GM19372 (cell line): Measurements from ENCODE around the gene UBE2E3.
A peak's percentile ranks its signal among the peaks of the same experiment; 100 is the strongest.

ENCODE experiments used
- ATAC-seq: cut with Tn5 transposase; IDR thresholded peaks from one replicate; pipeline ENCODE4 v1.9.1; 2021; ENCODE audit warnings: mild to moderate bottlenecking, low read depth, moderate library complexity; ENCODE audit not compliant: unreplicated experiment

UBE2E3 gene

DNA sequence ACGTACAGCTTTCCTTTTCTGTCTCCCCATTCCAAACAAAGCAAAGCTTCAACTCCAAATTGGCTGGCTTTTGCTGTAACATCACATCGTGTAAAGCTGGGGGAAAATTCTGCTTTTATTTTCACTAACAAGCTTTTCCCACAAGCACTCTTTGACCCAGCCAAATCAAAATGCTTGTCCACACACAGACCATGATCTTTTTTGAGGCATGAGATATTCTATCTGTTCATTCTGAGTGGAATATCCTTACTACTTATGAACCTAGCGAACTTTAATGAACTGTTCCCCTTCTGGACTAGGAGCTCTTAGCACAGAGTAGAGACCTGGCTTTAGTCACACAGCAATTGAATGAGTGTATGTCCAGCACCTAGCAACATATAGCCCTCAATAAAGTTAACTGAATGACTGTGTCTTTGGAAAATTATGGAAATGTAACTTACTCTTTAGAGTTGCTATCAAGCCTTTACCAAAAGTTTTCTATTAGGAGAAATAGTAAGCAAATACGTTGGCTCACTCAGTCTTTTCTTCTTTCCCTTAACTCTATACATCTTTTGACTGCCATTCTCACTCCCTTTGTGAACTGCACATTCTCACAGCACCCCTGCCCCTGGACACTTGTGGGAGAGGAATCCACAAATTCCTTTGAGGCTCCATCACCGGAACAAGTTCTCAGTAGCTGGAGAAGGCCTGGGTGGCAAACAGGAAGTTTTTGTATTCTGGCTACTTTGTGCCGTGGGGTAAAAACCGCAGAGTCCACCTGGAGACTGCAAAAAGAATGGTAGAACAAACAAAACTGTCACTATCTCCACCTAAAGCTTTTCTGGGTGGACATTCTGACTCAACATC lies 1.3 kb upstream of the UBE2E3 start:
- no peak for ATAC-seq

- no peak for ATAC-seq
Observed at GRCh38 chr2:180979749-180980105, 678 bp upstream of the UBE2E3 start.

DNA sequence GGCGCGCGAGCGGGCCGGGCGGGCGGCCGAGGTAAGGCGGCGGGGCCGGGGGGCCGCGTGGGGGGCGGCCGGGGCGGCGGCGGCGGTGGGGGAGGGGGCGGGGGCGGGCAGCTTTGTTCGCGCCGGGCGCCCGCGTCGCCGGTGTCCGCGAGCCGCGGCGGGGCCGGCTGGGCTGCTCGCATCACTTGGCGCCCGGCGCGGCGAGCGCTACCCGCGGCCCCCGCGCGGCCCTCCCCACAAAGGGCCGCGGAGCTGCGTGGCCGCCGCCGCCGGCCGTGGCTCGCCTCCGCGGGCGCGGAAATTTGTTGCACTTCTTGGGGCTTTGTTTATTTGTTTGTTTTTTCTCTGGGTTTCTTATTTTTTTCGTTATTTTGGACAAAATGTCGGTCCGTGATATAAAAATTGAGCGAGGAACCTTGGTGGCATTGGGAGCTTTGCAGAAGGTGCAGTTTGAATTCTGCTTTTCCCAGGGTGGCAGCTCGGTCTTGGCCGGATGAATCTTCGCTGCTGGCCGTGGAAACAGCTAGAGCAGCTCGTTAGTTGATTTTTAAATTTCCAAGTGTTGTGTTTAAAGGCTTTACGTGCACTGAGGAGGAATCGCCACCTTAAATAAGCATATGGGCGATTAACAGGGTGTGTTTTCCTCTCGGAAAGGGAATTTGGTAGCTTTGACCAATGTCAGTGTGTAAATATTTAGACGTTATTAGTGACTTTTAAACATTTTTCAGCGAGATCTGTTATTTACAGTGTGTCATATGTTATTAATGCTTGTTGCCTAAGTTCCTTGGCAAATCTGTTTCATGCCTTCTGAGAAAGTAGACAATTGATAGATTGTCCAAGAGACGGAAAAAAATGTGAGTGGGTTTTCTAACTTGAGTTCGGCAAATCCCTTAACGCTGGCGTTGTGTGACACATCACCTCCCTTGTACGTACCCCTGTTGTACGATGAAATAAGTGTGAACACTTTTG lies 822 bp downstream of the UBE2E3 start:
- ATAC-seq, result peak; percentile 14

GRCh38 chr2:180983468-180984242 lies 3.2 kb downstream of the UBE2E3 start:
- ATAC-seq, result peak; percentile 36

DNA sequence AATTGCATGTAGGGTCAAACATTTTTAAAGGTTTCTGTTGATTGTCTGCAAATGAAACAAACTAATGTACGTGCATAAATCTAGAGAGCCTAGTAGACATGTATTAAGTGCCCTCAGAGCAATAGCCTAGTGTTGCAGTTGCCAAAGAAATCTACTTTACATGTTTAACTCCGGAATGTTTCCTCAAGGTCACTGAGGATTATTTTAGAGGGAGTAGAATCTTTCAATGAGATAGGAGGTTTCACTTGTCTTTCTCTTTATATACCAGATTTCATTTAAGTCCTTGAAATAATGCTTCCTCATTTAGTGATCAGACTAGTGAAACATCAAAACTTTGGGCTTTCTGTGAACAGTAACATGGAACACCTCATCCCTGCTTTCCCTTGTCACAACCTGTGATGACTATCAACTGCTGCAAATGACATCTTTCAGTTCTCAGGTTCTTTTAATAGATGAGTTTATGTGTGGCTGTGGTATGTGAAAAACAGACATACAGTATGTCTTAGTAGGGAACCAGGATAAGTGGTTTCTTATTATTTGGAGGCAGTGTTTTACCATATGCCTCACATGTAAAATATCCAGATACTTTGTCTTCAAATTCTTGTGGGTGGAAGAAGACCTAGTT lies 5.5 kb downstream of the UBE2E3 start:
- ATAC-seq, result no peak

- no peak for ATAC-seq
Observed at GRCh38 chr2:180987146-180987545, 6.7 kb downstream of the UBE2E3 start.

DNA sequence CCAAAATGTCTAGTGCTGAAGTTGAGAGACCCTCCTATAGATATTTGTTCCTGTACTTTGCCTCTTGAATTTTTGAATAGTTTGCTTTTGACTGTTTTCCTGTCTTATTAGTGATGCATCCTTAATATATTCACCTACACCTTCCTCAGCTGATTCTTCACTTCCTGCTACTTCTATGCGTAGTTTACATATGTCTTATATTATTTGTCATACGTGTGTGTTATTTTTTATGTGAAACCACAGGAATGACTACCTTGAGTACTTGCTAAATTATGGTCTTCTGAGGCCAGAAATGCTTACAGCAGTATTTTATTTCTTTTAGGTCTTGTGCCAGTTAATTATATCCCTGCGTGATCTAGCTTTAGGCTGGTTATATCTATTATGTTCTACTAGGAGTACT lies 9.9 kb downstream of the UBE2E3 start:
- ATAC-seq, result no peak

DNA sequence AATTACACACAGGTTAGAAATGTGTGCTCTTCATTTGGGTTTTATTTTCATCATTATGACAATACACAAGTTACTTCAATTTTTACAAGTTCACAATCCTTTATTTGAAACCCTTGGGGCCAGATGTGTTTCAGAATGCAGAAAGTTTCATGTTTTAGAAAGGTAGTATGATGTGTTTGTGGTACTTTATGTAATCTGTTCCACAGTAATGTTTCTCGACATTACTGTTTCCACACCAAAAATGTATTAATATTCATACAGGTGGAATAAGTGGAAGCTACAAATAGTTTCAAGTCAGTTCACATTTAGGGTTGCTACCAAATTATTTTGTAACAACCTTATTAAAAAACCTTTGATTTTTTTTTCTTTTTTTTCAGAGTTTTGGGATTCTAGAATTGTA lies 10.4 kb downstream of the UBE2E3 start:
- no peak for ATAC-seq

DNA sequence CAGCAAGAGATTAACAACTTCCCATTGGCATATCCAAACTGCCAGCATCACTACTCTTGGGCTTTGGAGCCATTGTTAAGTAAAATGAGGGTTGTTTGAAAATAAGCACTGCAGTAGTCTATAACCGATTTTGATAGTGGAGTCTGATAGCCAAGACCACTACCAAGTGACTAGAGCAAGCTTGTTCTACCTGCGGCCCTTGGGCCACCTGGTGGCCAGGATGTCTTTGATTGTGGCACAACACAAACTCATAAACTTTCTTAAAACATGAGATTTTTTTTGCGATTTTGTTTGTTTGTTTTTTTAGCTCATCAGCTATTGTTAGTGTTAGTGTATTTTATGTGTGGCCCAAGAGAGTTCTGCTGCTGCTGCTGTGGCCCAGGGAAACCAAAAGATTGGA lies 11.0 kb downstream of the UBE2E3 start:
- ATAC-seq, result peak; percentile 11

DNA sequence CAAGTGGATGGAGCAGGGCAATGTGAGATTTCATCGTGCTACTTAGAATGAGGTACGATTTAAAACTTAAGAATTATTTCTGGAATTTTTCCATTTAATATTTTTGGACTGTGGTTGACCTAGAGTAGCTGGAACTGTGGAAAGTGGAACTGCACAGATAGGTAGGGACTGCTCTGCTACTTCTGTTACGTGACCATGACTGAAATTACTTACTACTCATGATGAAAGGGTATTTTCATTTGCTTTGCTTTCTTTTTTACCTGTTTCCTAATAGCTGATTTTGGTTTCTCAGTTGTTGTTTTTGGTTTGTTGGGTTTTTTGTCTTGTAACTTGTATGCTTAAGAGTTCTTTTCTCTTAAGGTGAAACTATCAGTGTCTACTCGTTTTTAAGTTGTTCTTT lies 11.4 kb downstream of the UBE2E3 start:
- ATAC-seq, result peak; percentile 68

DNA sequence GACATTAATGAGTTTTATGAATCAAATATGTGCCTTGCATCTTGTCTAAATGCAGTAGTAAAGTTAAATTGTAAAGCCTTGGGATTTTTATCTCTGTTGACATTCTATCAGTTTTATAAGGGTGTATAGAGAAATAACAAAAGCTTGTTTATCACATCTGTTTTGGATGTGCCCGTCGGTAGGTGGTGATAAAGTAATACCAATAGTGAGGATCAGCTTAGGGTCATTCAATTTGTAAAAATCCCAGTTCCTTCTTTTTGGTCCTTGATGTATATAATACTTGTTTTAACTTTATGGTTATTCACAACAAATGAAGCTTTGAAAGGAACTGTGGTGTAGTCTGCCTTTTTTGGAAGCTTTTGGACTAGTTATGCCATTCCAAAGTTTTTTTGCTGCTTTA lies 12.6 kb downstream of the UBE2E3 start:
- ATAC-seq, result no peak

GRCh38 chr2:180999274-180999964 lies 19.0 kb downstream of the UBE2E3 start:
- ATAC-seq, result no peak

GRCh38 chr2:181004647-181005325 lies 24.4 kb downstream of the UBE2E3 start:
- no peak for ATAC-seq

- no peak for ATAC-seq
Observed at GRCh38 chr2:181005326-181005655, 24.9 kb downstream of the UBE2E3 start.

GRCh38 chr2:181005809-181006208 lies 25.4 kb downstream of the UBE2E3 start:
- ATAC-seq, result no peak

DNA sequence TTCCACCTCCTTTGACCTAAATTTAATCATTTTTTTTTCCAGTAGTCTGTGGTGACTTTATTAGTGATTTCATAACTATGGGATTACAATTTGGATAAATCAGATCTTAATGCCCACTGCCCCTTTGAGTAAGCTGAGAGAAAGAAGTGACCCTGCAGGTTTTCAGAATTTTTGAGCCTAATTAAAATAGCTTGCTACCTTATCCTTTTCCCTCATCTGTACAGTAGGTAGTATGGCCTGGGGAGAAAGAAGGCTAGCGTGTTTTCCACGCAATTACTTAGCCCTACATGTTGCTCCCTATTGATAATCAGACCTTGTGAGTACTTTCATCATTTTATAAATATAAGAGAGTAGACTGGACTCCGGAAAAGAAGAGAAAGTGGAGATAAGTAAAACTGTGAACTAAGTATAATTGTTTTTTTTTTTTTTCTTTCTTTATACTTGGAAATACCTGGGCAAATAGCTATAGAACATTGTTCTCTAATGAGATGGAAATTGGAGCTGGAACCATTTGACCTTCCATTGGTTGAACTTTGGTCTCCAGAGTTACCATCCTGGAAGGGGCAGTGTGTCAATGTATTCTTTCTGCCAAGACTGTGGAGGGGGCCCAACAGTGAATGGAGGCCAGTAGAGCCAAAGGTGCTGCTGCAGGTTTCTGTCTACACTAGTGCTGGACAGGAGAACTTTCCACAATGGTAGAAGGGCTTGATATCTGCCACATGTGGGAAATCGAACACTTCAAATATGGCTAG lies 26.9 kb downstream of the UBE2E3 start:
- ATAC-seq, result no peak

DNA sequence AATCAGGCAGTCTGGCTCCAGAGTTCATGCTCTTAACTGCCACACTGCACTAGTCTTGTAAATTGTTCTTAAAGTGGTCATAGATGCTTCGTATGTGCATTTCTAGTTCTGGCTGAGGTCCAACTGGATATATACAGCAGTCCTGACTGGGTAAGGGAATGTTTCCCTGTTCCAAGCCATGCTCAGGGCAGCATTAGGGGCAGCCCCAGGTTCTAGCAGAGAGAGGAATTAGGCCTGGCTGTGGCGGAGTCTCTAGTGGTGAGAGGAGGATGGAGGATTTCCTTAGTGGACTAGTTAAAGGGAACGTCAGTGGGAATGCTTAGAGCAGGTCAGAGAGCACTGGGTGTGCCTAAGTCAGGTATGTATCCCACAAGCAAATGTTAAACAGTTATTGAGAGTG lies 28.0 kb downstream of the UBE2E3 start:
- no peak for ATAC-seq

DNA sequence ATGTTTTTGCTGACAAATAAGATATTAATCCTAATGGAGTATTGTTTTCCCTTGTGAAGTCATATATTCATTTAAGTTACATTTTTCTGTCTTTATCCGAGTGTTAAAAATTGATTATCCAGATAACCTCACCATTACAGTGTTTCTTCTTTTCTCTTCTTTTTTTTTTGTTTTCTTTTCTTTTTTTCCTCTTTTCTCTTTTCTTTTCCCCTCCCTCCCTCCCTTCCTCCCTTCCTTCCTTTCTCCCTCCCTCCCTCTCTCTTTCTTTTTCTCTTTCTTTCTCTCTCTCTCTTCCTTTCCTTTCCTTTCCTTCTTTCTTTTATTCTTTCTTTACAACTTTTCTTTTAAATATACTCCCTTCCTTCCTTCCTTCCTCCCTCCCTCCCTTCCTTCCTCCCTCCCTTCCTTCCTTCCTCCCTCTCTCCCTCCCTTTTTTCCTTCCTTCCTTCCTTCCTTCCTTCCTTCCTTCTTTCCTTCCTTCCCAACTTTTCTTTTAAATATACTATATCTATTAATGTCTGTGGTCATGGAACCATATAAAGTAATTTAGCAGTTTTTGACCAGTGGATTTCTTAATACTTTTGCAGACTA lies 40.9 kb downstream of the UBE2E3 start:
- no peak for ATAC-seq
